HG03159 (cell line): ENCODE data around the gene ZSWIM6.

ENCODE experiments used
- ATAC-seq: cut with Tn5 transposase; IDR thresholded peaks from one replicate; pipeline ENCODE4 v1.9.1; 2021; ENCODE audit warnings: mild to moderate bottlenecking, moderate library complexity; ENCODE audit not compliant: unreplicated experiment

Gene ZSWIM6

DNA sequence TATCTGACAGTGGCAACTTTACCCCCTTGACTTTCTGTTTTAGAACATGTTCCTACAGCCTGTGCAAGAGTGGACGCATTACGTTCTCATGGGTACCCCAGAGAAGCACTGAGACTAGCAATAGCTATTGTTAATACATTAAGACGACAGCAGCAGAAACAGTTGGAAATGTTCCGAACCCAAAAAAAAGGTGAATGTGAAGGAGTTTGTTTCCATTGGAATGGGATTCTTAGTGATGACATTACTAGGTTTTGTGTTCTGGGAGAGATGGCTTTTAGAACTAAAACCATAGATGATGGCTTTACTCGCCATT, 194.1 kb downstream of the ZSWIM6 start:
- no peak for ATAC-seq

DNA sequence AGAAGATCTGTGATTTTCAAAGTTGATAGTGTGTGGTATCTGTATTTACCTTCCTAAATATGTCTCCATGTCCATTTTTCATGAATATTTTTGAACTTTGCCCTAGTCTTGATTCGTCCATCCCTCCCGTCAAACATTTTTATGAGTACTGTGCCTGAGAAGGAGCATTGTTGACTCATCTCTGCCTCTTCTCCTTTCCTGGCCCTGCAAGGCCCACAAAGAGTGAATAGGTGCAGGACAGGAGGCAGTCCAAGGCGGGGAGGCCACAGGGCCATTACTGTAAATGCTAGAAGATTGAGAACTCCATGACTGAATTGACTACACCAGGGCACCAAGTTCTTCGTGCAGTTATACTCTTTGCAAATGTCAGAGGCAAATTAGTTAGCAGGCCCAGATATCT, 200.9 kb downstream of the ZSWIM6 start:
- ATAC-seq, result no peak

DNA sequence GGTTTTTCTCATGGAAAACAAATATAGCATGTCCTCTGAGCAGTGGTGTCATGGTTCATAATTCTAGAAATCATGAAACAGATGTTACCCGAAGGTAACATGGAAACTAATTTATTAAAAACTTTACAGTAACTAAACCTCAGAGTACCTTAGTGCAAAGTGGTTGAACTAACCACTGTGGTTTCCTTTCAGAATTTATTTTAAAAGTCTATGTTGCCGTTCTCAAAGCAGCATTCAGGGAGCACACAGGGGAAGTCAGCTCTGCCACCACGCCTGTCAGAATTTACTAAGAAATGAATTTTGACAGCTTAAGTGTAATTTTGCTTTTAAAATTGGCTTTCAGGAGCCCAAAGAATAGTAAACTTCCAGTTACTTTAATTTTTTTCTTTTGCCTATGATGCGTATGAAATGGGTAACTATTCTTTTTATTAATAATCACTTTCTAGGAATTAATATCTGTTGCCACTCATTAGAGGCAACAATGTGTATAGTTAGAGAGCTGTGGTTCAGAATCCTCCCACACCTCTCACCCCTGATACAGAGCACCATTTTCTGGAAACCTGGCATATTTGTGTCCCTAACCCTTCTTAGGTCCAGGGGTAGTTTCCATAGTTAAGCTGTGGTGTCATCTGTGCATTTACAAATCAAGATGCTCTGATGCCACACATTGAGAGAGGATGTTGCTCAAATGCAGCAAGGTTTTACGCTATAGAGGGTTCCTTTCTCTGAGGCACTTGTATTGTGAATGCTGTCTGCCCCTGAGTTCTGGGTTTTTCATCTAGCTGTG, 202.6 kb downstream of the ZSWIM6 start:
- peak; percentile 80 for ATAC-seq

DNA sequence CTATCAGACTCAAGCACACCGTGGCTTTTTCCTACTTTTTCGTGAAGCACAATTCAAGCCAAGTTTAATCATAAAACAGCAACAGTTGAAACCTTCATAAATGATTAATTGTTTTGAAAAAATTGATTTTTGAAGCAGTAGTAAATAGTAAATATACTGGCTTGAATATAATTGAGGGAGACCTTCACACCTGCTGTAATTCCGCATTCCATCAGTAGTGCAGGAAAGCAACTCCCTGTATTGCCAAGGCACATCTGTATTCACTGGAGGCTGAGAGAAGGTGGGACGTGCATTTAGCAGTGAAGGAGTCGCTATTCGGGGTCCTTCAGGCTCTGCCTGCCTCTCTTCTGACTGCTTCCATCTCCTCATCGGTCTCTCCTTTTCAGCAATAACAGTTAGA, 203.8 kb downstream of the ZSWIM6 start:
- no peak for ATAC-seq

DNA sequence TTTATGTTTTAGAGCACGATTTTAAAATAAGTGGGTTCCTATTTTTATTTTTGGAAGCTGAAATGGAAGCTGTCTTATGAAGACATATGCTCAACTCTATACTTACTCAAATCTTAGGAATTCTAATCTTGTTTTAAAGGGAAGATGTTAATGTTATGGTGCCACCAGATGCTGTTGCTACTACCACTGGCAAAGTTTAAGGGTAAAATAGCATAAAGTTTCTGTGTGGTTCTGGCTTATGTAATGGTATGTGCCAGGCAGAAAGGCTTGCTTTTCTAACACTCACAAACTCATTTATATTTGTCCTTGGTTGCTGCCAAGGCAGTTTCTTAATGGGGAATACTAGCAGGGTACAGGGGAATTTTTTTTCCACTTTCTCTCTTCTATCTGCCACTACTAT, 204.9 kb downstream of the ZSWIM6 start:
- ATAC-seq, result no peak

DNA sequence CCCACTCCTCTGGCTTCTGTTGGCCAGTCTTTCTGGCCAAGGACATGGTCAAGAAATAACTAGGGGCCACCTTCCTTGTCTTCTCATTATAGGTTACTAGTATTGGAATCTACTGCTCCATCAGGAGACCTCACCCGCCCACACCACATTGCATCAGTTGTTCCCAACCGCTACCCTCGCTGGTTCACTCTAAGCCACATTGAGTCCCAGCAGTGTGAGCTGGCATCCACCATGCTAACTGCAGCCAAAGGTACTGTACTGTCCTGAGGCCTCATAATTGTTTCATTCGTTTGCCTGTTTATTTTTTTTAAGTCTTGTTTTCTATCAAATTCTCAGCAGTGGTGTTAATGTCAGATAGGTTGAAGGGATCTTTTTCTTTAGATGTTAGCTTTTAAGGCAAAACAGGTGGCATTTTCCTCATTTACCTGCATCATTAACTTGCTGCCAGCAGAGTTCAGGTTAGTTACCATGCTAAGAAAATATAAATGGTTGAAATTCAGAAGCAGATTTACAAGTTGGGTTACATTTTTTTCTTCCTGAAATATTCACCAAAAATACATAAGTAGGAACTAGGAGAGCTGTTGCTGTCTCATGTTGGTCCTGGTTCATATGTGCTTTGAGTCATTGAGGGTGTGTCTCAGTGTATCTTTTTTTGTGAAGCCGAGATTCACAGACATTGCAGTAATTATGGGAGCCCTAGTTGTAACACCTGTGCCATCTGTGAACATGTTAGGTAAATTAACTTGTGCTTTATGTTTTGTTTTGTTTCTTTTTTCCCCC, 206.9 kb downstream of the ZSWIM6 start:
- no peak for ATAC-seq

DNA sequence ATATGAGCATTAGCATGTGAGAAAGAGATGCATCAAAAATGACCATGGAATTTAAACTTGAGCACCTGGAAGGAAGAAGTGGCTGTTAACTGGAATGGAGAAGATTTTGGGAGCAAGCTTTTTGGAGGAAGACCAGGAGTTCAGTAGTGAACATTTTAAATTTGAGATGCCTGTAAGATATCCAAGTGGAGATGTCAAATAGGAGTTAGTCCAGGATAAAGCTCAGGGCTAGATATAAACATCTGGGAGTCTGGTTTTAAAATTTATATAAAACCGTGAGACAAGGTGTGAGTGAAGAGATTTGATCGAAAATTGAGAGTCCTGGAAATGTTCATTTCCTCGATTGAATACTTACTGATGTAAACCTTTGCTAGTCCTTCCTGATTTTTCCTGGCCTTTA, 217.5 kb downstream of the ZSWIM6 start:
- no peak for ATAC-seq

DNA sequence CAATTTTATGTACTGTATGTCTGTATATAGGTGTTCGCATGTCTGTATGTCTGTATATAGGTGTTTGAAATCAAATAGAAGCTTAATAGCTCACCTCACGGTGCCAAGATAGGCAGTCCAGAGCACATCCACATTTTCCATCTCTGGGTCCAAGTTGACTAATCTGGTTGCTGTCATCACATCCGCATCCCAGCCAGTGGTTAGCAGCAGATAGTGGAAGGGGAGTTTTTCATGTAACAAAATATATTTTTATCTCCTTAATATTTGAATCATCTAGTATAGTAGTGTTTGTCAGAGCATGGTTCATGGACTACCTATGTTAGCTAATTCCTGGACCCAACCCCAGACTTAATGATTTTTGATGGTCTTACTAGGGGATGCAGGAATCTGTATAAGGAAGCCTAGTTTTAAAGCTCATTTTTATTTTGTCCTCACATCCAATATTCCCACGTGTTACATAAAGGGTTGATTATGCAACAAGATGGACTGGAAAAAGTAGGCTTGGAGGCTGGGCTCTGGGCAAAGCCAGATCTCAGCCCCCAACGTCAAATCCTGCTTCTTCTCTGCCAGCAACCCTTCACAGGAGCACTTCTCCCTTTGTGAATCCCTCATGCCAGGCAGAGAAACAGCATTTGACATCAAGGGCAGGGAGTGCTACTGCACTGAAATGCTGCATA, 219.7 kb downstream of the ZSWIM6 start:
- ATAC-seq, result no peak

DNA sequence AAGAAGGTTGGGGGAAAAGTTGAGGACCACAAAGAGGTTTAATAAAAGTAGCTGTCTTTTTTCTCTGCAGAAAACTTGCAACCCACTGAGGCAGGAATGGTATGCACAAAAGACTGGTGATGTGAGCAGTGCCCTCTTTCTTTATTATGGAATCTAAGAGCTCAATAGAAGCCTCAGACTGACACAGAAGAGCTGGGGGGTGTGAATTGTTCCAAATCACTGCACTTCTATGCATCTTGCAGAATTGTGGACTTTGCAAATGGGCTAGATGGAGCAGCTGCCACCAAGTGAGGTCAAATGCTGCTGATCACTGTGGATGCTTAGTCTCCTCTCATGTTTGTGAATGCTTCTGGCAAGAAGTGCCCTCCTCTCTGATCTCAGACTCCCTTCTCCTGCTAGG, 227.1 kb downstream of the ZSWIM6 start:
- ATAC-seq, result no peak

DNA sequence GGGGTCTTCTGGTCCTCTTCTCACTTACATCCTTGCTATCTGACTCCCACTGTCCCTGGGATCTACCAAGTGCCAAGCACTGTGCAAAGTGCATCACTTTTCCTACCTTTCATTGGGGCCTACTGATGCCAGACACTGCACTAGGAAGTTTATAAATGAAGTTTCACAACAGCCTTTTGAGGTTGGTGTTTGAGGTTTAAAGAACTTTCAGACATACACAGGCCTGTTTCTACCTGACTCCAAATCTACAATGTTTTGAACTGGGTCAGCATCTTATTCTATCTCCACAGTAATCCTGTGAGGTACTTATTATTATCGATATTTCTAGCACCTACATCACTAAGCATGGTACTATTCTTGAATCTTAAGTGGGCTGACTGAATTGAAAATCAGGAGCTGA, 227.7 kb downstream of the ZSWIM6 start:
- ATAC-seq, result no peak

DNA sequence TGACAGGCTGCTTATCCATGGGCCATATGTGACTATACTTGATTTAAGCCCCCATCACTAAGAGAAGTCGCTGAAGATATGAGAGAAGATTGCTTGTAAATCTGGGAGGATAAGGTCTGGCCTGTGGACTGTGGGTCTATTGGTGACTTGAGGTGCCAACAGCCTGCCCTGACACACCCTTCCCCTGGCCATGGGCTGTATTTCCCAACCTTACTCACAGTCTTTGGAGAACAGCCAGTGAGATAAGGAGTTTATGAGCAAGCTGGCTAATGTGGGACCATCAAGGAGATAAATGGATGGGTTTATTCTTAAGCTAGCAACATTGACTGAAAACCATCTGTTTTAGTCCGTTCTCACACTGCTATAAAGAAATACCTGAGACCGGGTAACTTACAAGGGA, 231.3 kb downstream of the ZSWIM6 start:
- no peak for ATAC-seq

DNA sequence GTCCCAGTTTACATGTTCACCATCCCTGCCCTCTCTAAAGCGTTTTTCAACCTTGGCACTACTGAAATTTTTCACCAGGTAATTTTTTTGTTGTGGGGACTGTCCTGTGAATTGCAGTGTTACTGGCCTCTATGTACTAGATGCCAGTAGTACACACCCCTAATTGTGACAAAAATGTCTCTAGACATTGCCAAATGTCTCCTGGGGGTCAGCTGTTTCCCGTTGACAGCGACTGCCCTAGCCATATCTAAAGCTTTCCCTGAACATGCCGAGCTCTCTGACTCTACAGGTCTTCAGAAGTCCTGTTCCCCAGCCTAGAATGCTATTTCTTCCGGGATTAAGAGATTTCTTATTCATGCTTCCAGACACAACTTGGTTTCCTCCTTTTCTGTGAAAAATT, 235.3 kb downstream of the ZSWIM6 start:
- ATAC-seq, result no peak

DNA sequence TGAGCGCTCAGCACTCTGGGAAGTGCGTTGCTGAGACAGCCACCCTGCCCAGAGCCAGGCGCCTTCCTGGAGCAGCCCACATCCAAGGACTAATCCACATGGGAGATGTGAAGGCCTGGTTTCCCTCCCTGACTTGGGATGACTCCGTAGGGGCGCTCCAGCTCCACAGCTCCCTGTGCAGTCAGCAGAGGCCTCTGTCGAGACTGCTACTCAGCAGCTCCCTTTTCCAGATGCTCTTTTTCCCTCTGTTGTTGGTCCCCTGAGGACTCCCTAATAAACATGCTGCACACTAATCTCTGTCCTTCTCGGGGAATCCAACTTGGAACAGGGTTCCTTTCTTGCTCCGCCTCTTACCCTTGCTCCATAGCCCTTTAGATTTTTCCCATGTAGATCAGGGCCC, 237.3 kb downstream of the ZSWIM6 start:
- ATAC-seq, result no peak

DNA sequence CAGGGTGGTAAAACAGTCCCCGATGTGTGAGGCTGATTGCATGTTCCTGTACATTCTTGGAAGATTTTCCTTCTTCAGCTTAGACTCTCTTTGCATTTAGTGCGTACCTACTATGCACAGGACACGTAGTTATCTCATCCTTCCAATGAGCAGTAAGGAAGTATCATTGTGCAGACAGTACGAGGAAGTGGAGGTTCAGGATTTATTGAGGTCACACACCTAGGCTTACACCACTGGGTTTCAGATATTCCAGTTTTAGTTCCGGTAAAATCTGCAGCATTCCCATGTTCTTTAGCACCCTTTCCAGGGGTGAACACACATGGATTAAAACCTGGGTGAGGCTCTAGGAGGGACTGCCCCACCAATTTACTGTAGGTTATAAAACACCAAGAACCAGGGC, 238.7 kb downstream of the ZSWIM6 start:
- ATAC-seq, result no peak

DNA sequence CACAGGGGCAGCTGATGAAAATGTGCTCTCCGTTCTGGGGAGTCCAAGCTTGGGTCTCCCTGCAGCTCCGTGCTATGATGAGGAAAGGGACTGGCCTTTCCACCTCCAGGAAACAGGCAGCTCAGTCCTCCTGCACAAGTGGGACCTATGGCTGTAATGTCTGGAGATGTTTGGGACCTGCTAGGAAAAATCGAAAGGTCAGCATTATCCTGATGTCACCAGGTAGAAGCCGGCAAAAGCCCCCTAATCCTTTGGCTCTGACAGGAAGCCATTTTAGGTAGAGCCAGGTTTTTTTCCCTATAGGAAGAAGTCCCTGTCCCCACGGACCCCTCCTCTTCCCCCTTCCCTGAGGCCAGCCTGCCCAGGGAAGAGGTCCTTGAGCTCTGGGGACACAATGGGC, 240.9 kb downstream of the ZSWIM6 start:
- no peak for ATAC-seq

DNA sequence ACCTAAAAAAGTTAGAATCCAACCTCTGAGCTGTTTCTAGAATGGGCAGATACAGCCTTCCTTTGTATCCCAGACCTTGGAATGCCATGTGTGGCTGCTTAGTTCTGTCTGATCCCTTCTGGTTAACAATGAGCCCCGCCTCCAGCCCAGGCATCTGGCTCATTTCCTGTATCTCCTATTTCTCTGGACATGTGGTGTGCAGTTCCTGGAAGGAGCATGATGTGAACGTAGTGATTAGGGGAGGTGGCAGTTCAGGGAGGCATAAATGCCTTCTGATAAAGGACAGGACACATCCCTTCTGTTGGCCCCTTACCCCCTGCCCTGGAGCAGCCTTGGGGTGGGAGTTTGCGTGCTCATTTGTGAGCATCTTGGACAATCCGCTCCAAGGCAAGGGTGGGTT, 243.0 kb downstream of the ZSWIM6 start:
- ATAC-seq, result no peak

DNA sequence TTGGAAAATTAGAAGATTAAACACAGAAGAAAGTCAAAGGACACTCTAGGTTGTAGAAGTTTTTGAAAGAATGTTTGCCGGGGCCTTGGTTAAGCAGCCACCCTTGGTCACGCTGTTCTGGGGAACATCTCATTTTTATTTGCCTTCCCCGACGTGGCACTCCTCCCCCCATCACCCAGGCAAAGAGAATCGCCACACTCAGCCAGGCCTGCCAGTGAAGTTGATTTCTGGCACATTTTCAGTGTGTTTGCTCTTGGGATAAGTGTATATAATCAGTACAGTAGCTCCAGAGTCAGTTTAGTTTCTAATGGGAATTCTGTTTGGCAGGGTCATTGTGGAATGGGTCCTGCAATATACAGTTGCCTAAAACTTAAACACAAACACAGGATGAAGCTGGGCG, 243.5 kb downstream of the ZSWIM6 start:
- no peak for ATAC-seq

DNA sequence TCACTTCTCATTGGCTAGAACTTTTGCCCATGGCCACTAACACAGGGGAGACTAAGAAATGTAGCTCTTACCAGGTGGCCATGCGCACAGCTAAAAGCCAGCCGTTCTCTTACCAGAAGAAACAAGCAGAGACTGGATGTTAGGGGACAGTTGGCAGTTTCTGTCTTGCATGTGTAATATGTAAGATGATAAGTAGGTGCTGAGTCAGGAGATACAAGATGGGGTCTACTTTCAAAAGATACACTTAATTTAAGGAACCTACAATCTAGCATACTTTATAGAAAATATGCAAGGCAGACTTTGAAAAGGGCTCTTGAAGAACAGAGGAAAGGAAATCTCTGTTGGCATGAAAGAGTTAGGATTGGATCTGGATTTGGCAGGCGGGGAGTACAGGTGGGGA, 244.5 kb downstream of the ZSWIM6 start:
- ATAC-seq, result no peak

DNA sequence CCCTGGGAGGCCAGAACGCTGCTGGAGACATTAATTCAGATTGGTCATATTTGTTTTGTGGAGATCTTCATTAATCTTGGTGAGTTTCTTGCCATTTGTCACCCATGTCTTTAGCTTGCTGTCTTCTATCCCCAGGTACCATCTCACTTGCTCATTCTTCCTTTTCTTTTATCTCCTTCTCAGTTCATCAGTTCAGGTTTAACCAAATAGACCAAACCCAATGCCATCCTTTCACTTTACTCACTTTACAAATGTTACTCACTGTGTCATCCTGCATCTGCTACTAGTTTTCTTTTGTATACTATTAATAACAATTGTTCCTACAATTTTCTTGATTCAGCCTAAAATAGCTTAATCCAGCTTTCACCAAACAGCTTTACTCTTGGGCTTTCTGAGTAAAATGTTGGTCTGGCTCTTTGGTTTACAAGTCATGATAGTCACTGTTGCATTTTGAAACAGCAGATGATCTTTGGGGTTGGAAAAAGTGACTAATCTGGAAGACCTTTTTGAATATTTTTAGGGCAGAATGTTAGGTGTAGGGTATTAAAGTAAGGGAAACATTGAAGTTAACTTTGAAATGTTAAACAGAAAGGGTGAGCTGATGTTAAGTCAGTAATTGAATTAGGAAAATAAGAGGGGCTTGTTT, 246.9 kb downstream of the ZSWIM6 start:
- no peak for ATAC-seq

DNA sequence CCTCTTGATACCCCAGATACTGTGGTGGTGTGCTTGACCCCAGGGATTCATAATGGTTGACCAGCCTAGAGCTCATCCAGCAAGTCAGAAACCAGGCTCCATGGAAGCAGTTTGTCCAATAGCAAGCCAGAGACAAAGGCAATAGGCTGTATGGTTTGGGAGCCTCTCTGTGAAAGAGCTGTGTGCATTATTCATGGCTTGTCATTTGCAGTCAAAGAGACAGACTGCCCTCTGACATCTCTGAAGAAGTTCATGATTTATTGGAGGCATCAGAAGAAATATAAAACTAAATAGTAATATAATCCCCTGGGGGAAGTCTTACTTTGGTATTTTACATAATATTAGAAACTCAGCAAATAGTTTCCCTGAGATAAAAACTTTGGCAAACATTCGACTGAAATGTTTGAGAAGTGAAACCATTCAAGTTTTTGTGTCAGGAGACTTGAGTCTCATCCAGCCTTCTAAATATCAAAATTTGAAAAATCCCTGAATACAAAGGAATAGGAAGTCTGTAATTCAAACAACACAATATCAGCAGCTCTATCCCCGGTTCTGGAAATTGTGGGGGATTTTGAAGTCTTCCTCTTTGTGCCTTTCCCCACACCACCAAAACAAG, 250.3 kb downstream of the ZSWIM6 start:
- no peak for ATAC-seq

DNA sequence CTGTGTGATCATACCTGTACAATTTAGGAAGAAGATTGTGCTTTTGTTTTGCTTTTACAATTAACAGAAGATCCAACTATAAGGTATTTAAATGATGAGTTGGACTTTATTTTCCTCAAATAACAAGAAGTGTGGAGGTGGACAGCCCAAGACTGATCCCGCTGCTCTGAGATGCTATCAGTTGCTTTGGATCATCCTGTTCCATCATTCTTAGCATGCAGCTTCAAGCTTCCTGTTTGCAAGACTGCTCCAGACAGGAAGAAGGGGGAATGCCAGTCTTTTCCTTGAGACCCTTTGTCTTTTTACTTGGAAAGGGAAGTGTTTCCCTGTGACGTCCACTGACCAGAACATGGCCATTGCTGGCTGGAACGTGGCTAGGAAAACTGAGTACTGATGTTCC, 250.8 kb downstream of the ZSWIM6 start:
- ATAC-seq, result no peak
